Stimulated activated CD8-positive, alpha-beta memory T cell treated with anti-CD3 and anti-CD28 coated beads, Interleukin-12 subunit alpha, Interleukin-12 subunit beta, amount 100 ng/mL, for 24 hours (primary cell): ENCODE results near the gene MPZL1.

Source experiments
- DNase-seq: peaks from one replicate; pipeline ENCODE4 v3.0.0-alpha.2; 2020; ENCODE audit errors: extremely low read depth

Gene MPZL1

GRCh38 chr1:167695756-167696561, 25.8 kb upstream of the MPZL1 start:
- DNase-seq, result no peak

GRCh38 chr1:167697667-167698141, 24.1 kb upstream of the MPZL1 start:
- no peak for DNase-seq

DNA sequence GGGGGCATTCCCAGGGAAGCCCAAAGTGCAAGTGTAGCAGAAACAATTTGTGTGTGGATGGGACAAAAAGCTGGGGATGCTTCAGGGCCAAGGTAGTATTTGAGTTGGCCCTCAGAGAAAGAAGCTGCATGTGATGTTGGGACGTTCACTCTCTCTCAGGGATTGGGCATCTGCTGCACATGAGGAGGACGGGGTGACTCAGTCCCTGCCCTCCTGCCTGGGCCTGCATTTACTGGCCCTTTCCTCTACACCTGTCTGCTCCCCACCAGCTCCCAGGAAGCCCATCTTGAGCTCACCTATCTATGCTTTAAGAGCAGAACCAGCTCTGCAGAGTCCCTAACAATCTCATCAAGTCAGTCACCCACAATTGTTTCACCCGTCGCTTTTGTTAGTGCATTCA, 23.5 kb upstream of the MPZL1 start:
- no peak for DNase-seq

DNA sequence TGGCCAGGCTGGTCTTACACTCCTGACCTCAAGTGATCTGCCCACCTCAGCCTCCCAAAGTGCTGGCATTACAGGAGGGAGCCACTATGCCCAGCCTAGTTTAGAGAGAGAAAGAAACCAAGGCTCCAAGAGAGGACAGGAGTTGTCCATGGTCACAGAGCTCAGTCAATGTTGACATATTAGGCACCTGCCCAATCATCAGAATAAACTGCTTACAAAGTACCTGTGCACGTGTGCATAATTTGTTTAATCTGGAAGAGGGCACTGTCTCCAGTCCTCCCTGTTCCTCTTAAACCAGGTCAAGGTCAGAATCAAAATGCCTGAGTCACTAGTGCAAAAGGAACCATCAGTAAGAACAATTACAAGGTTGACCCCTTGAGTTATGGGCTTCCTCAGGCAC, 20.3 kb upstream of the MPZL1 start:
- DNase-seq, result no peak

DNA sequence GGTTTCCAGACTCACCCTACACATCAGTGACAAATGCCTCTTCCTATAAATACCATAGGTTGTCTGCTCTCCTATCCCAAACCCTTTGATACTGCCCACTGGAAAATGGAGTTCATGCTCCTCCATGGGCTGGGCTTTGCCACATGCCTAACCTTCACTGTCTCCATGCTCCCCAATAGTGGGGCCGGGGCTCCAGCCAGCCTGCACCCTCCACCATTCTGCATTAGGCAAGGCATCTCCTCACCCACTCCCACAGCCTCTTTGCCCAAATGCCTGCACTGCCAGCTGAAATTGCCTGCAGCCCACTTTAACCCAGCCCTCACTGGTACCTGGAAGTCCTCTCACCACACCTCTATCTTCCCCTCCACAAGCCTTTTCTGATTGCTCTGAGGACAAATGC, 18.2 kb upstream of the MPZL1 start:
- no peak for DNase-seq

- DNase-seq, result no peak
Observed at GRCh38 chr1:167704715-167705114, 17.1 kb upstream of the MPZL1 start.

DNA sequence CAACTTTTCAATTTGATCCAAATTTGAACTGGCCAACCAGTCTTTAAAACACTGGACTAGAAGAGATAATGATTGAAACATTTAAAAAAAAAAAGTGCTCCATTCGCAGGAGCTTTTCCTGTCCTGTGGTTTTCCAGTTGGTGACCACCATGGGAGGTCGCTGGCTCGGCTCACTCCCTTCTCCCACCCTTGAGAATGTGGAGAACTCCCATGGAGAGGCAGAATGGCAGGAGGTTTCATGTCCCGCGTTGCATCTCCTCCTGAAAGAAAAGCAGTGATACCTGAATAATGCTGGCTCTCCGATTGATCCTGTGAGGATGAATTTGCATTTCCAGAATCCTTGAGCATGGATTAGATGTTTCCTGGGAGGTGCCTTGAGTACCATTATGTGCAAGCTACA, 16.5 kb upstream of the MPZL1 start:
- no peak for DNase-seq

- DNase-seq, result no peak
Observed at GRCh38 chr1:167706363-167706762, 15.4 kb upstream of the MPZL1 start.

- DNase-seq, result no peak
Observed at GRCh38 chr1:167706931-167707877, 14.6 kb upstream of the MPZL1 start.

GRCh38 chr1:167707942-167708341, 13.8 kb upstream of the MPZL1 start:
- no peak for DNase-seq

GRCh38 chr1:167708940-167709389, 12.8 kb upstream of the MPZL1 start:
- DNase-seq, result no peak

DNA sequence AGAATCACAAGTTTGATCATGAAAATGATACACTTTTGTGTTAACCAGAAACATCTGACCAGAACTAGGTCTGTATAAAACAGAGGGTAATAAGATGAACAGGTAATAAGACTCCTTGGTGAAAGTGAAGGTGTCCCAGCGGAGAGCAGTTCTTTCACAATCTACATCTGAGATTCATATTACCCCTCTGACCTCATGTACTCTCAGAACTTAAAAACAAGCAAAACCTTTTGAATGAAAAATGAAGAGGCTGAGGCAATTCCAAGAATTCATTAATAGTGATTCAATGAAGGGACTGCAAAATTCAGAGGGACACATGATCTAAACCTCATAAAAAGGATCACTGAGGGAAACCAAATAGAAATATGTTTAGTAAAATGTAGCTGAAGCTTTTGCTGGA, 10.9 kb upstream of the MPZL1 start:
- DNase-seq, result no peak

DNA sequence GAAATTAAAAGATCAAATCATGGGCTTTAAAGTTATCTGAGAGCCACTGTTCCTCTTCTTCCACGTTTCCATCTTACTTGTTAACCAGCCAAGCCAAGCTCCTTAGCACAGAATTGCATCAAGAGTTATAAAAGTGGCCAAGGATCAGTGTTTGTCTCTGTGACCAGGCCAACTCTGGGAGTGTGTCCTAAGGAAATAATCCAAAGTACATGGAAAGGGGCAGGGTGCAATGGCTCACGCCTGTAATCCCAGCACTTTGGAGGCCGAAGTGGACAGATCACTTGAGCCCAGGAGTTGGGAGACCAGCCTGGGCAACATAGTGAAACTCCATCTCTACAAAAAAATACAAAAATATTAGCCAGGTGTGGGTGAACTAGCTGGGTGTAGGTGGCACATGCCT, 10.0 kb upstream of the MPZL1 start:
- DNase-seq, result no peak

DNA sequence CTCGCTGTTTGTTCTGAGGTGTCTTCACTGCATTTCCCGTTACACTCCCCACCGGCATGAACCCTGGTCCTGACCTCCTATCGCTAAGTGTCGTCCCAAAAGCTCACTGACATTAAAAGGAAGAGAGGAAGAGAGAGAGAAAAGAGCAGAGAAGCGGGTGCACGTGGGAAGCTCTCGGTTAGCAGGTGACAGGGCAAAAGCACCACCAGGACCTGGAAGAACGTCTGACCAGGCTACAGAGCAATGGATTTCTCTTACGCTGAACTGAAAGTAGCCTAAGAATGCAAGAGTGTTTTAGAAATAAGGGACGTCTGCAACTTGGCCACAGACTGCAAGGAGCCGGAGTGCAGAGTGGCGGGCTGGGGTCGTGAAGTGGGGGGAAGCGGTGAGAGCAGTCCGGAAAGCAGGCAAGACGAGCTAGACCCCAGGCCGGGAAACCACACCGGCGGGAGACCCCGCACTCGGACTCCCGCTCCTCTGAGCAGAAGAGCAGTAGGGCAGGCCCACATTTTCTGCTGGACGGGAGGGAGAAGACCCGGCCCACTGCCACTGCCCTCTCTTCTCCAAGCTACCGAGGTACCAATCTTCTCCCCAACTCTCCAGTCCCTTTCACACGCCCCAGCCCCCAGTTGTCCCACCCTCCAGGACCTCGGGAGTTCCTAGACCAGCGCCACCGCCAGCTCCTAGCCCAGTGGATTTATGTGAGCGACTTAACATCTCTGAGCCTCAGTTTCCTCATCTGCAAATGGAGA, 8.3 kb upstream of the MPZL1 start:
- DNase-seq, result no peak

DNA sequence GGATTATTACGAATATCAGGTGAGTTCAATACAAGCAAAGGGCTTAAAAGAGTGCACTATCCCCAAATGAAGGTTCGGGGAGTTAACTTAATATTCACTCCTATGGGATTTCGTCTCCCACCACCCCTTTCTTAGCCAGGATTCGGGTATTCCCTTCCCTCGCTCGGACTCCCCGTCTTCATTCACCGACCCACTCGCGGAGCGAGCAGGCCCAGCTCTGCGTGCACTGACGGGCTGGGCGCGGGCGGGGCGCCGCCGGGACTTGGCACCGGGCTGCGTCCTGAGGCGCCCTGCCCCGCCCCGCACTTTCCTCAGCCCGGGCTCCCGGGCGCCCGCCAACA, 7.7 kb upstream of the MPZL1 start:
- peak; percentile 52 for DNase-seq

DNA sequence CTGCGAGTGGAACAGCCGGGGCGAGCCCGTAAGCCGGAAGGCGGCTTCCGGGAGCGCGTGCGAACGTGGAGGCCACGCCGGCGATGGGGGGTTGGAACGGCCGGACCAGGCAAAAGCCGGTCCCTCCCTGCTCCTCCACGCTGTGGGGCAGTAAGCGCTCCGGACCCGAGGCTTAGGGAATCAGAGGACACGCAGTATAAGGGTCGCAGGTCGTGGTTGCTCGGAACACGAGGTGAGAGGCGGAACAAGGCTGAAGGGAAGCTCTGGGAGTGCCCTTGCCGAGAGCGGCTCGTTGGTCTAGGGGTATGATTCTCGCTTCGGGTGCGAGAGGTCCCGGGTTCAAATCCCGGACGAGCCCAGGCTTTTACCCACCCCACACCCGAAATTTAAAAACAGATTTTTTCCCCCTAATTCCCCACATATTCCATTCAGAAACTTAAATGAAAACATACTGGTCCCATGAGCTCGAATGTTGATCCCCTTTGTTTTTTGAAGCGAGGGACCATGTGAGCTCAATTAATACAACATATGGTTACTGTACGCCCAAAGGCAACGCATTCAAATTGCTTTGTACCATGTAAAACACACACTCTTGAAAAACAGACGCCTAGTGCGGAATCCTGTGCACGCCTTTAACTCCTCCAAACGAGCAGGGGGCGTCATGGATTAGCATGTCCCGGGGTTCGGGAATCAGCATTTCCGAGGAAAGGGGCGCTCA, 7.2 kb upstream of the MPZL1 start:
- DNase-seq, result peak; percentile 76

DNA sequence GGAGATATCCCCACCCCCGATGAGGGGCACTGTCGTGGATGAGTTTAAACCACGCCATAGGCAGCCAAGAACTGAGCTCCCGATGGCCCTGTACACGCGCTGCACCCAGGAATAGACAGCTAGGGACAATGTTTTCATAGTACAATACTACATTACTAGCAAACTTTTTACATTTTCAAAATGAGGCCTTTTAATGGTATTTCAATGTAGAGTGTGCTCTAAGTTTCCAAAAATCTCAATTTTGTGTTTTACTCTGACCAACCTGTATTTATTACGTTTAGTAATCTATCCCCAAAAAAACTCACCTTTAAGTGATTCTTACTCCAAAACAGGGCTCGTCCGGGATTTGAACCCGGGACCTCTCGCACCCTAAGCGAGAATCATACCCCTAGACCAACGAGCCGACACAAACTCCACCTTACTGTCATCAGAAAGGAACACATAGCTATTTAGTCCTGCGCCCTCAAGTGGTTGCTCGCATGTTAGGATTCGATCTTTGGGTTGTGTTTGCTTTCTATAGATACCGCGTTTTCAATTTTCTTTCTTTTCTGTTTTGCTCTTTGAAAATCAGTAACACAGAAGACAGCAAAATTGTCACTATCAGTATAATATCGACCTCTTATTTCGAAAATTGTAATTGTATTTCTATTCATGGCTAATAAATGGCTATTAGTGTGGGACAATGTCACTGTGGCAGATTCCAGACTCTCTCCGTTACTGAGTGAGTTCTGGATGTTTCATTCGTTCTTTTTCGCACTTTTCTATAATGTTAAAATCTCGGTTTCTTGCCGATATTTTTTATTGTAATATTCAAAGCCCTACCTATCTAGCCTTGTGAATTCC, 6.4 kb upstream of the MPZL1 start:
- peak; percentile 50 for DNase-seq

GRCh38 chr1:167716000-167716271, 5.8 kb upstream of the MPZL1 start:
- no peak for DNase-seq

GRCh38 chr1:167717351-167717750, 4.4 kb upstream of the MPZL1 start:
- no peak for DNase-seq

GRCh38 chr1:167718914-167719691, 2.7 kb upstream of the MPZL1 start:
- DNase-seq, result no peak
